HK-2 (cell line): ENCODE results near the gene SLC4A1AP.
"Not testable (repeated sequence)": the region's sequence is repeated elsewhere in the genome, so short reads cannot be mapped to it uniquely, and the experiment has no call there.

Experiments used
- DNase-seq: peaks from one replicate; pipeline ENCODE4 v3.0.0-alpha.2; 2018; ENCODE audit not compliant: unreplicated experiment

Gene SLC4A1AP

DNA sequence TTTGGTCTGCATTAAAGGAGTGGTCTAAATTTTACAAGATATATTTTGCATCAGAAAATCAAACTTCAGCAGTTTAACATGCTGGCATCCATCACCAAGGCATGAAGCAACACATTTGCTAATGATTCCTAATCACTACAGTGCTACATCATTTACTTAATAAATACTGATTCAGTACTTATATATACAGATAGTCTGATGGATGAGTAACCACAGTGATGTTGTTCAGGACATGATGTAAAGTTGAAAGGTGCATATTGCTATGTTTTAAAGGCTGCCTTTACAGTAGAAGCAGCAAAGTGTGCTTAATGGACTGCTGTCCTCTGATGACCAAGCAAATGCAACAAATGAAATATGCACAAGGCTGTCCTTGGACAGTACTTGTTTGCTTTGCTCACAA, 11.3 kb upstream of the SLC4A1AP start:
- no peak for DNase-seq

- no peak for DNase-seq
Observed at GRCh38 chr2:27652790-27653189, 10.9 kb upstream of the SLC4A1AP start.

- peak; percentile 50 for DNase-seq
Observed at GRCh38 chr2:27653397-27653796, 10.3 kb upstream of the SLC4A1AP start.

DNA sequence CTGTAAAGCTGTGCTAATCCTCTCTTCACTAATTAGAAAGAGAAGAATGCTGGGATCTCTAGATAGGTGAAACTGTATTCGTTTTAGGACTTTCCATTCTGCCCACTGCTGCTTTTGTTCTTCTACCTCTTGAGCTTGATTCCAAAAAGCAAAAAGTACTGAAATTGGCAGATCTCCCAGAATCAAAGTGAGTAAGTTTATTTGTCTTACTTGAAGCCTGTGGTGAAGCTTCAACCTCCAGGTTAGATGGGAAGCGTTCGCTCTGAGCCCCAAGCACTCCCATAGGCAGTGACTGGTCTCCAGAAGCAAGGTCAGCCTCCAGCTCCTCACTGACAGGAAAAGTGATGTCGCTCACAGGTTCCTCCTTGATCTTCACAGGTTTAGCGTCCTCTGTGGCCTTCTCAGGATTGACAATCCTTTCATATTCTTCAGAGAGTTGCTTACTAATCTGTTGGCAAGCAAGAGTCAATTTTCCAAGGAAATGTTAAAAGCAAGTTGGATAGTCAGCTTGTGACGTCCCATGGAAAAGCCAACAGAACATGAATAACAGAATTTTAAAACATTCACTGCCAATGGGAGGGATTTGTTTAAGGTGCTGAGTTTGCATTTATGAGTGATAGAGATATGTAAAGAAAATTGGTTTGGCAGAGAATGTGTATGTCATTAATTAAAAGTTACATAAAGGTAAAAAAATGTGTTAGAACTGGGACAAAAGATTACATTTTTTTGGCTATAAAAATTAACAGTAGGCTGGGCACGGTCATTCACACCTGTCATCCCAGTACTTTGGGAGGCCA, 8.3 kb upstream of the SLC4A1AP start:
- DNase-seq, result no peak

DNA sequence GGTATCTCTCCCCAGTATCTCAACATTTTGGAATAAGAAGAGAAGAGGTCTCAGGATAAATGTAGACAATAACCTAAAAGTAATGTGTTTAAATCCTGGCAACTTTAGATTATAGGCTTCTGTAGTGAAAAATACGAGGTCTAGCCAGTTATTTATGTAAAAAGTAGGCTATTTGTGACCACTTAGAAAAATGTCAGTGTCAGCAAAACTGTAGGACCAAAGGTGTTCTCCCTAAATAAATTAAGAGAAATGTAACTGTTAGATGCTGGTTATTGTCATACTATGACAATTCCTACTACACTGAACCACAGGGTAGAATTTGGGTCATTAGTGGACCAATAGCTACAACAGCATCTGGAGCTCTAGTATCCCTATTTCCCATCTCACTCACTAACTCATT, 2.3 kb upstream of the SLC4A1AP start:
- DNase-seq, result no peak

GRCh38 chr2:27664154-27664574, 475 bp downstream of the SLC4A1AP start:
- DNase-seq, result no peak

DNA sequence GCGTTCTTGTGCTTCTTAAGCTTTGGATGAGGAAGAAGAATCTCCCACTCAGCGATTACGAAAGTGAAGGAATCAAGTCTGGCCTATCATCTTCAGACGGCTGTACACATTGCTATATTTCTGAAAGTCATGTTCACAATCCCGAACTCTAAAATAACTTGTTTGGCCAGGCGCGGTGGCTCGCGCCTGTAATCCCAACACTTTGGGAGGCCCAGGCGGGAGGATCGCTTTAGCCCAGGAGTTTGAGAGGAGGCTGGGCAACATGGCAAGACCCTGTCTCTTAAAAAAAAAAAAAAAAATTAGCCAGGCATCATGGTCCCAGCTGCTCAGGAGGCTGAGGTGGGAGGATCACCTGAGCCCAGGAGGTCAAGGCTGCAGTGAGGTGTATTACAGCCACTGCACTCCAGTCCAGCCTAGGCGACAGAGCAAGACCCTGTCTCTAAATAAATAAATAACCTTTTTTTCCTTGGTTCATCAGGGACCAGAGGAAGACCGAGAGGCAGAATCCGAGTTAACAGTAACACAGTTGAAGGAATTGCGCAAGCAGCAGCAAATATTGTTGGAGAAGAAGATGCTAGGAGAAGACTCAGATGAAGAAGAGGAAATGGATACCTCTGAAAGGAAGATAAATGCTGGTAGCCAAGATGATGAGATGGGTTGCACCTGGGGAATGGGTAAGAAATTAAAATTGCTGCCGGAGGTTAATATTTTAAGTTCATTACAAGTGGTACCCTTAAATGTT, 1.1 kb downstream of the SLC4A1AP start:
- DNase-seq, result no peak

DNA sequence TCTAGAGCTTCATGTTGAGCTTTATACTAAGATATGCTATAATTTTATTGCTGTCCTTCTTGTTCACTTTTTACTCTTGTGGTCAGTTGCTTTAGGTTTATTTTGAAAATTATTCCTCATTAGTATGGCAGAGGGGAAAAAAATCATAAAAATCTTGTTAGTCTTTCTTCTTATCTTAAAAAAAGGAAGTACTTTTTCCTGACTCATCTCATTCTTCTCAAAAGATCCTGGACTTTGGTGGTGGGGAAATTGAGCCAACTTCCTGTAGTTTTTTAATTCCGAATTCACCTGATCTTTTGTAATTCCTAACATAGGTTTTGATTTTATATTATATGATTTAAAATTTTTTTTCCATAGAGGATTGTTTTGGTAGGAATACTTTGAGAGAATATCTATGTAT, 3.8 kb downstream of the SLC4A1AP start:
- DNase-seq, result no peak

GRCh38 chr2:27671235-27671634, 7.5 kb downstream of the SLC4A1AP start:
- no peak for DNase-seq

GRCh38 chr2:27672723-27673486, 9.2 kb downstream of the SLC4A1AP start:
- DNase-seq, result no peak

DNA sequence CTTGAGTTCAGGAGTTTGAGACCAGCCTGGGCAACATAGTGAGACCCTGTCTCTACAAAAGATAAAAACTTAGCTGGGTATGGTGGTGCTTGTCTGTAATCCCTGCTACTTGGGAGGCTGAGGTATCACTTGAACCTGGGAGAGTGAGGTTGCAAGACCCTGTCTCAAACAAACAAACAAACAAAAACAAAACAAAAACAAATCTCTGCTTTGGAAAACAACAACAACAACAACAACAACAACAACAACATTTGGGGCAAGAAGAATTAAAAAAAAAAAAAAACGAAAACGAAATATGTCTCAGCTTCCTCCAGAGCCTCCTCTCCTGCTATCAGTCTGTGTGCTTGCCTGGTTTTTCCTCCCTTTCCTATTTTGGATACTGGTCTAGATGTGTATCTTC, 16.9 kb downstream of the SLC4A1AP start:
- no peak for DNase-seq

DNA sequence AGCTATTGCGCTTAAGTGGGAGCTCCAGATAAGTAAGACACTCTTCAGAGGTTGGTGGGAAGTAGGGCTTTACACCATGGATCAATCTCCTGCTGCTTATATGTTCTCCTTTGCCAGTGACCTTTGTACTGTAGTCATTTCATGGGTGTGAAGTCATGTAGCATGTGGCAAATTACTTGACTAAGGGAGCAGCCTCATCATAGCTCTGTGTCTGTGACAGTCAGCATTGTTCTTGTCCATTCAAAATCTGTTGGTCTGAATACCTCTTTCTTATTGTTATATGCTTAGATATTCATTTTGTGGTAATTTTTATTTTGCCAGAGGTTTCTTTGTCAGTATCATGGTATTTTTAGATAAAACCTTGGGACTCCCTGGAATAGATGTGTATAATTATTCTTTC, 18.2 kb downstream of the SLC4A1AP start:
- no peak for DNase-seq

DNA sequence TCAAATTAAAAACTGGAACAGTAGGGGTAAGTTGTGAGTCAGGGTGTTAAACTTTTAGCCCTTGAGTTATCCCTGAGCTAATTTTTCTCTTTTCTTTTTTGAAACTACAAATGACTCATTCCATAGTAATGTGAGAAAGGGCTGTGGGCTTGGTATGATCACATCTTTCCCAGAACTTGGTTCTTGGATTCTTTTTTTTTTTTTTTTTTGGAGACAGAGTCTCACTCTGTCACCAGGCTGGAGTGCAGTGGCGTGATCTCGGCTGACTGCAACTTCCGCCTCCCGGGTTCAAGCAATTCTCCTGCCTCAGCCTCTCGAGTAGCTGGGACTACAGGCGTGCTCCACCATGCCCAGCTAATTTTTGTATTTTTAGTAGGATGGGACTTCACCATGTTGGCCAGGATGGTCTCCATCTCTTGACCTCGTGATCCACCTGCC, 18.7 kb downstream of the SLC4A1AP start:
- DNase-seq, result not testable (repeated sequence)

DNA sequence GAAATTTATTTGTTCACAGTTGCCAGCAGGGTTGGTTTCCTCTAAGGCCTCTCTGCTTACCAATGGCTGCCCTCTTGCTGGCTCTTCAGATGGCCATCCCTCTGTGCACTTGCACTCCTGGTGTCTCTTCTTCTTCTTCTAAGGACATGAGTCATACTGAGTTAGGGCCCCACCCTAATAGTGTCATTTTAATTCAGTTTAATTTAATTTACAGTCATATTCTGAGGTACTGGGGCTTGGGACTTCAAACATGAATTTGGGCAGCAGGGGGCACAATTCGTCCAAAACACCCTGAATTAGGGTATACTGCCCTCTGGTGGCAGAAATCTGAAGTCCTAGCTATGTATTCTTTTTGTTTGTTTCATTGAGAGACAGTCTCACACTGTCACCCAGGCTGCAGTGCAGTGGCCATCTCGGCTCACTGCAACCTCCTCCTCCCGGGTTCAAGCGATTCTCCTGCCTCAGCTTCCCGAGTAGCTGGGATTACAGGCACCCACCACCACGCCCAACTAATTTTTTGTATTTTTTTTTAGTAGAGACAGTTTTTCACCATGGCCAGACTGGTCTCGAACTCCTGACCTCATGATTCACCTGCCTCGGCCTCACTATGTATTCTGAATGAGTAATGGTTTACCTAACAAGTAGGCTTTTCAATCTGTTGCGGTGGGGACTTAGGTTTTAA, 19.8 kb downstream of the SLC4A1AP start:
- DNase-seq, result peak; percentile 72

DNA sequence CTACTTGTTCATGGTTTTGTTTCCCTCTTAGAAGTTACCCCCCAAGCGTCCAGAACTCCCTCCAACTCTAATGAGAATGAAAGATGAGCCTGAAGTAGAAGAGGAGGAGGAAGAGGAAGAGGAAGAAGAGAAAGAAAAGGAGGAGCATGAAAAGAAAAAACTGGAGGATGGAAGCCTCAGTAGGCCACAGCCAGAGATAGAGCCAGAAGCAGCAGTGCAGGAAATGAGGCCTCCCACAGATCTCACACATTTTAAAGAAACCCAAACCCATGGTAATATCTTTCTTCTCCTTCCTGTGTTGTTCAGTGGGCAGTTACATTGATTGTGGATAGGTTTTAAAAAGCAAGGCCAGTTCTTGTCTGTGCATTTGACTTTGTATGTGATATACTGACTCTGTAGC, 21.3 kb downstream of the SLC4A1AP start:
- DNase-seq, result not testable (repeated sequence)

DNA sequence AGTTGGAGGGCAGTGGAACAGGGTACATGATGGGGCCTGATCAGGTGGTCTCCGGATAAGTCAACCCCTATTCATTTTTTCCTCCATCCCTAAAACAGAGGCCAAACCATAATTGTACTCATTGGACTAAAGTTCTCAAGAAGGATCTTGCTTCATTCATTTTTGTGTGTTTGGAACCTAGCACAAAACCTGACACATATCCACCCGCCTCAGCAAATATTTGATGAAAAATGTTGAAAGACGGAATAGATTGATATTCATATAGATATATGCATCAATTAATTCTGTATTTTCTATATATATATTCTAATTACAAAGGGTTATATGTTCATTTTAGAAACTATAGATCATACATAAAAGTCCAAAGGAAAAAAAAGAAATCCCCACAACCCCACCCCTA, 21.9 kb downstream of the SLC4A1AP start:
- DNase-seq, result no peak

- no peak for DNase-seq
Observed at GRCh38 chr2:27687232-27687631, 23.5 kb downstream of the SLC4A1AP start.

GRCh38 chr2:27689424-27689823, 25.7 kb downstream of the SLC4A1AP start:
- DNase-seq, result no peak

- no peak for DNase-seq
Observed at GRCh38 chr2:27690052-27690451, 26.4 kb downstream of the SLC4A1AP start.

DNA sequence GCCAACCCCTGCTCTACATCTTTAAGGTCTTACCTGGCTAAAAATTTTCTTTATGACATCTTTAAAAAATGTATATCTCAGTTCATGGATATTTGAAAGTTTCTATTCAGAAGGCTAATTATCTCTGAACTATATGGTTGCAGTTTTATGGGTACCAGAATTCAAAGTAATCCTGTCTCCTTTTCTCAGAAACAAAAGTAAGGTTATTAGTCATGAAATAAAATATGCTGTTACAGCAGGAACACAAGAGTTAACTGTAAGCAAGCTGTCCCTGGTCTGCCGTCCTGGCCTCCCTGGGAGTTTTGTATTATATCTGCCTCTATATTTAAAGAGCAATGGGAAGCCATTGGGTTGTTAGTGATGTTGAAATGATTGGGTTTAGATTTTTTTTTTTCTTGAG, 34.0 kb downstream of the SLC4A1AP start:
- no peak for DNase-seq

- no peak for DNase-seq
Observed at GRCh38 chr2:27701676-27702075, 38.0 kb downstream of the SLC4A1AP start.

DNA sequence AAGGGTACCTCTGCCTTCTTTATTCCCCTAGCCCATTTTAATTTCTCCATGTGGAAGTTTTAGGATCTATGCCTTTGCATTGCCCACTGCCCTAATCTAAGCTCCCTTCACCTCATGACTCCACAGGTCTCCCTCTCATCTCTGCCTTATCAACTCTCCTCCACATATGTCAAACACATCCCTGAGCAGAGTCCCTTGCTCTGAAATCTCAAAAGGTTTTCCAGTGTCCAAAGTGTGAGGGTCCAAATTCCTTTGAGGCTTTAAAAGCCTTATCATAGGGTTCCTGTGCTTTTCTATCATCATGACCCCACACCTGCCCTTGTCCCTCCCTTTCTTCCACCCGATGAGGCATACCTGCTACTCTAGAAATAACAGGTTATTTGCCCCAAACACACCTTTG, 38.6 kb downstream of the SLC4A1AP start:
- no peak for DNase-seq
